Activated T-cell treated with anti-CD3 and anti-CD28 coated beads, Interleukin-2, amount 50 U/mL, for 72 hours (primary cell): Measurements from ENCODE around the gene FTSJ1. TPM values are rescaled to one million over a fixed set of nuclear protein-coding genes. Genes with fewer than 3 reads are reported as not detected.

Experiments used
- ATAC-seq, 2 donors: fragments of 150-1000 bp; cut with Tn5 transposase; replicated peaks in 1 of 2; 2 replicates each; pipeline ENCODE4 v1.10.0; 2021; ENCODE audit warnings: moderate library complexity in 2 of 2, mild to moderate bottlenecking in 1 of 2
- DNase-seq, 2 donors: peaks; one replicate each; pipeline ENCODE4 v3.0.0; 2021 to 2022; ENCODE audit warnings: mixed read lengths in 1 of 2
- H3K27ac Mint-ChIP-seq: one replicate; pipeline ENCODE4 v1.8.0; 2022; ENCODE audit warnings: mild to moderate bottlenecking, moderate library complexity, mixed read lengths
- H3K27me3 Mint-ChIP-seq: one replicate; pipeline ENCODE4 v1.8.0; 2022; ENCODE audit warnings: low read depth, mixed read lengths
- H3K36me3 Mint-ChIP-seq, 2 donors: one replicate each; pipeline ENCODE4 v1.8.0; 2022; ENCODE audit warnings: mixed read lengths in 2 of 2, mild to moderate bottlenecking in 1 of 2; ENCODE audit not compliant: insufficient read depth in 2 of 2
- H3K4me1 Mint-ChIP-seq: one replicate; pipeline ENCODE4 v1.8.0; 2022; ENCODE audit warnings: low read depth, mixed read lengths
- H3K4me3 Mint-ChIP-seq, 2 donors: one replicate each; pipeline ENCODE4 v1.8.0; 2022; ENCODE audit warnings: mild to moderate bottlenecking in 2 of 2, mixed read lengths in 2 of 2, moderate library complexity in 2 of 2
- H3K9me3 Mint-ChIP-seq, 2 donors: one replicate each; pipeline ENCODE4 v1.8.0; 2022; ENCODE audit warnings: mixed read lengths in 2 of 2
- total RNA-seq, 2 donors: library from RNA; stranded (reverse); gene quantifications; one replicate each; pipeline ENCODE4 v1.2.3, GENCODE V29; 2022

FTSJ1 gene
- total RNA-seq, 2 donors from 2014 or later: 64.3 to 68.7 TPM

GRCh38 chrX:48474127-48474526 lies 1.9 kb upstream of the FTSJ1 start:
- H3K36me3 Mint-ChIP-seq: peaks cover 3 to 8% of the 10 kb centered on the region in 2 donors
- peaks cover 37% of the 10 kb centered on the region for H3K4me1 Mint-ChIP-seq
- no peak overlapping the region for H3K27ac Mint-ChIP-seq
- peak overlapping the region in 1 of 2 donors; percentile 29 for H3K4me3 Mint-ChIP-seq
- peaks cover 4% of the 10 kb centered on the region for H3K27me3 Mint-ChIP-seq
- DNase-seq (peak; percentile 9 to 21), ATAC-seq (no peak)
- no peaks in the 10 kb centered on the region for H3K9me3 Mint-ChIP-seq

DNA sequence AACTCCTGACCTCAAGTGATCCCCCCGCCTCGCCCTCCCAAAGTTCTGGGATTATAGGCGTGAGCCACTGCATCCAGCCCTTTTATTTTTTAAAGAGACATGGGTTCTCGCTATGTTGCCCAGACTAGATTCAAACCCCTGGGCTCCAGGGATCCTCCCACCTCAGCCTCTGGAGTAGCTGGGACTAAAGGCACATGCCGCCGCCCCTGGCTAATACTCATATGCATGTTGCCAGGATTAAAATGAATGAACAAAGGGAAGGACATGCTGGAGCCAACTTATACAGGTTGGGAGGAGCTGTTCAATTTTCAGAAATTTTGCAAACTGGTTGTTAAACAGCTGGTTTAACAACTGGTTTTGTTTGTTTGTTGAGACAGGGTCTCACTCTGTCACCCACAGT lies 1.4 kb upstream of the FTSJ1 start:
- no peak overlapping the region for H3K27ac Mint-ChIP-seq
- peaks cover 33% of the 10 kb centered on the region for H3K4me1 Mint-ChIP-seq
- H3K36me3 Mint-ChIP-seq: peaks cover 1 to 10% of the 10 kb centered on the region in 2 donors
- no peak for ATAC-seq
- H3K4me3 Mint-ChIP-seq: peak overlapping the region; percentile 94 to 97
- H3K9me3 Mint-ChIP-seq: no peaks in the 10 kb centered on the region
- no peak for DNase-seq
- H3K27me3 Mint-ChIP-seq: peaks cover 4% of the 10 kb centered on the region

DNA sequence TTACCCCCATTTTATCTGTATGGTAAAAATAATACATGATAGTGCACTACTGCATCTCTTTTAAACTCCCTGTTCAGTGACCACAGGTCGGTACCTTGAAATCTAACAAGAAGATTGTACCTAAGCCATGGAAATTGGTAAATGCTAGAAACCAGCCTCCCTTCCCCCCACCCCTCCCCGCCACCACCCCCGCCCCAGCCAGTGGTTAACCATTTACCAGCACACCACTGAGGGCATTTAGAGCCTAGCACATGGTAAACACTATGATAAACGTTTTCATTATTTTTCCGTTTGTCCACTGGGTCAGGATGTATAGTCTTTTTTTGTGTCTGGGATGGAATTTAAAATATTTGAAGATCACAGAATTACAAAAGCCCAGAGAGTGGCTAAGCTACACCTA lies 703 bp upstream of the FTSJ1 start:
- DNase-seq (no peak), ATAC-seq (no peak)
- peaks cover 4% of the 10 kb centered on the region for H3K27me3 Mint-ChIP-seq
- H3K36me3 Mint-ChIP-seq: peaks cover 1 to 10% of the 10 kb centered on the region in 2 donors
- peaks cover 29% of the 10 kb centered on the region for H3K4me1 Mint-ChIP-seq
- peak overlapping the region; percentile 97 for H3K27ac Mint-ChIP-seq
- peak overlapping the region; percentile 94 to 97 for H3K4me3 Mint-ChIP-seq
- H3K9me3 Mint-ChIP-seq: no peaks in the 10 kb centered on the region

DNA sequence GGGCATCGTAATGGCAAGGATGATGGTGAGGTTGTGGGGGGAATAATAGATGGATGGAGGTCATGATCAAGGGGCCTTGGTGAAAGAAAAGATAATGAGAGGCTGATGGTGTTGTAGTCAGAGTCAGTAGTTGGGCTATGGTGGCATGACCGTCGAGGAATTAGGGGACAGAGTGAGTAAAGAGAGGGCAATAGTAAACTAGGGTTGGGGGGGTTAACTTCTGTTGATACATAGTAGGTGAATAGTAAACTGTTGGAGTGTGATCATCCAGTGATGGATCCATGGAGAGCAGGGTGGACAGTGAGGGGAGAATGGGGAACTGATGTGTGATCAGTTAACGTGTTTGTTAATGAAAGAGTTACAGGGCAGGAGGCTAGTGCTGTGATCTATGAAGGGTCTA lies 920 bp downstream of the FTSJ1 start:
- Mint-ChIP-seq H3K27me3 (no peaks in the 10 kb centered on the region), H3K9me3 (no peaks in the 10 kb centered on the region)
- no peak for DNase-seq

GRCh38 chrX:48477960-48478755 lies 2.2 kb downstream of the FTSJ1 start:
- Mint-ChIP-seq H3K4me1 (peaks cover 29% of the 10 kb centered on the region), H3K9me3 (no peaks in the 10 kb centered on the region), H3K4me3 (peak overlapping the region; percentile 94 to 97), H3K27ac (peak overlapping the region; percentile 97), H3K27me3 (no peaks in the 10 kb centered on the region), H3K36me3 (peaks cover 1 to 14% of the 10 kb centered on the region in 2 donors)
- DNase-seq: no peak
- no peak for ATAC-seq

More for the DNA sequence above, 920 bp downstream of the FTSJ1 start:
- peaks cover 29% of the 10 kb centered on the region for H3K4me1 Mint-ChIP-seq
- H3K4me3 Mint-ChIP-seq: peak overlapping the region; percentile 94 to 97
- no peak for ATAC-seq
- peak overlapping the region; percentile 97 for H3K27ac Mint-ChIP-seq
- peaks cover 1 to 14% of the 10 kb centered on the region in 2 donors for H3K36me3 Mint-ChIP-seq

DNA sequence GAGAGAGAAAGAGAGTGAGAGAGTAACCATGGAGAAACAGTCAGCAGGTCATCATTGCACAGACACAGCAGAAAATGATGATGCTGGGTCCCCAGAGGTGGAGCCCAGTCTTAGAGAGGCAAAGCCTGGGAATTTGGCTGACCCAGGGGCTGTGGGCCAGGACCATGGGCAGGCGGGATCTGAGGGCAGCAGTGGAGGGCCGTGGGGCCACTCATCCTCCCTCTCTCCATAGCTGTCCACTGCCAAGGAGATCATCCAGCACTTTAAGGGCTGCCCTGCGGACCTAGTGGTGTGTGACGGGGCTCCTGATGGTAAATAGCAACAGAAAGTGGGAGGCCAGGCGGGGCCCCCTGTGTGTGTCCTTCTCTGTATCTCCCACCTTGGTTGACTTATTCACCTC lies 2.8 kb downstream of the FTSJ1 start:
- peaks cover 29% of the 10 kb centered on the region for H3K4me1 Mint-ChIP-seq
- no peaks in the 10 kb centered on the region for H3K9me3 Mint-ChIP-seq
- peaks cover 1 to 14% of the 10 kb centered on the region in 2 donors for H3K36me3 Mint-ChIP-seq
- no peak overlapping the region for H3K4me3 Mint-ChIP-seq
- DNase-seq: no peak
- peak overlapping the region; percentile 27 for H3K27ac Mint-ChIP-seq
- no peak for ATAC-seq
- H3K27me3 Mint-ChIP-seq: no peaks in the 10 kb centered on the region

- ATAC-seq: no peak
- no peaks in the 10 kb centered on the region for H3K9me3 Mint-ChIP-seq
- peaks cover 25% of the 10 kb centered on the region for H3K4me1 Mint-ChIP-seq
- peaks cover 1 to 14% of the 10 kb centered on the region in 2 donors for H3K36me3 Mint-ChIP-seq
- H3K27ac Mint-ChIP-seq: peak overlapping the region; percentile 27
- no peak for DNase-seq
- no peak overlapping the region for H3K4me3 Mint-ChIP-seq
- H3K27me3 Mint-ChIP-seq: no peaks in the 10 kb centered on the region
These were observed 4.1 kb downstream of the FTSJ1 start for GRCh38 chrX:48480142-48480541.

DNA sequence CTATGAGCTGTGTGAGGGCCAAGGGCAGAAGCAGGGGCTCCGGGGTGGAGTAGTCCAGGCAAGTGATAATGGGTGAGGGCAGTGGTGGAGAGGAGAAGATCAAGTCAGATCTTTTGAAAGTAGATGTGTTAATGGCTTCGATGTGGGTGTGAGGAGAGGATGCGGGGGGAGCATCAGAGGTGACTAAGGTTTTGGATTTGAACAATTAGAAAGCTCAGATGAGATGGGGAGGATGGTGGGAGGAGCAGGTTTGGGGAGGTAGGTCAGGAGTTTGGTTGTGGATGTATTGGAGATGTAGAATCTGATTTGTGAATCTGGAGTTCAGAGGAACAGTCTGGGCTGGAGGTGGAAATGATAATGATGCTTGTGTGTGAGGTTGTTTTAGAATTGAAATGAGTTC lies 4.6 kb downstream of the FTSJ1 start:
- ATAC-seq (no peak), DNase-seq (no peak)
- peaks cover 1 to 14% of the 10 kb centered on the region in 2 donors for H3K36me3 Mint-ChIP-seq

GRCh38 chrX:48482526-48482925 lies 6.5 kb downstream of the FTSJ1 start:
- Mint-ChIP-seq H3K27ac (no peak overlapping the region), H3K36me3 (peaks cover 0 to 9% of the 10 kb centered on the region in 2 donors), H3K4me3 (no peak overlapping the region), H3K4me1 (peaks cover 12% of the 10 kb centered on the region), H3K9me3 (no peaks in the 10 kb centered on the region), H3K27me3 (no peaks in the 10 kb centered on the region)
- ATAC-seq: no peak
- no peak for DNase-seq

More for the DNA sequence above, 4.6 kb downstream of the FTSJ1 start:
- H3K27ac Mint-ChIP-seq: peak overlapping the region; percentile 39
- H3K9me3 Mint-ChIP-seq: no peaks in the 10 kb centered on the region
- H3K4me3 Mint-ChIP-seq: no peak overlapping the region
- H3K27me3 Mint-ChIP-seq: no peaks in the 10 kb centered on the region
- peaks cover 24% of the 10 kb centered on the region for H3K4me1 Mint-ChIP-seq

DNA sequence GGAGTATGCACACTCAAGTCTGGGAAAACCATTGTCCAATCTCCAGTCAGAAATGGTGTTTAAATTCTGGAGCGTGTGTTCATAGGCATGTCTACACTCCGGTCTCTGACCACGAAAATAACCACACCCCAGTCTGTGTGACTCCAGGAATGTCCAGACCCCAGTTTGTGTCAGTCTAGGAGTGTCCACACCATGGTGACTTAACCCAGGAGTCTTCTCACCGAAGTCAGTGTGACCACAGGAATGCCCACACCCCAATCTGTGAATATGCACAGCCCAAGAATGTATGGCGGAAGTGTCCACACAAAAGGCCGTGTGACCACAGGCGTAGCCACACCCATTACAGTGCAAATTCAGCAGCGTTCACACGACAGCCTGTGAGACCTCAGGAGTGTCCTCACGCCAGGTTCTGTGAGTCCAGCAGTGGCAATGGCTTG lies 11.4 kb downstream of the FTSJ1 start:
- ATAC-seq (no peak), DNase-seq (no peak)
- no peaks in the 10 kb centered on the region for H3K36me3 Mint-ChIP-seq
- no peaks in the 10 kb centered on the region for H3K4me1 Mint-ChIP-seq
- H3K9me3 Mint-ChIP-seq: no peaks in the 10 kb centered on the region
- H3K27me3 Mint-ChIP-seq: peaks cover 6% of the 10 kb centered on the region
- no peak overlapping the region for H3K4me3 Mint-ChIP-seq
- H3K27ac Mint-ChIP-seq: no peak overlapping the region

DNA sequence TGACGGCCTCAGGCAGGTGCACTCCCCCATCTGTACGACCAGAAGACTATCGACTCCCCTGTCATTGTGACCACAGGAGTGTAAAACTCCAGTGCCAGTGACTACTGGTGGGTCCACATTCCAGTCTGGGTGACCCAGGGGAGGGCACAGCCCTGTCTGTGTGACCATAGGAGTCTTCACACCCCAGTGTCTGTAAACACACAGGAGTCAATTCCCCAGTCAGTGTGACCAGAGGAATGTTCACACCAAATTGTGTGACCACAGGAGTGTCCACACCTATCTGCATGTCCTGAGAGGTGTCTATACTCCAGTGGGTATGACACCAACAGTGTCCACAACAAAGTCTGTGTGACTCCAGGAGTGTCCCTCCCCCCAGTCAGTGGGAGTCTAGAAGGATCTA lies 12.0 kb downstream of the FTSJ1 start:
- no peak overlapping the region for H3K27ac Mint-ChIP-seq
- DNase-seq: no peak
- H3K27me3 Mint-ChIP-seq: peaks cover 6% of the 10 kb centered on the region
- H3K36me3 Mint-ChIP-seq: no peaks in the 10 kb centered on the region
- H3K9me3 Mint-ChIP-seq: no peaks in the 10 kb centered on the region
- no peaks in the 10 kb centered on the region for H3K4me1 Mint-ChIP-seq
- ATAC-seq: no peak
- no peak overlapping the region for H3K4me3 Mint-ChIP-seq

GRCh38 chrX:48489296-48489695 lies 13.3 kb downstream of the FTSJ1 start:
- peaks cover 6% of the 10 kb centered on the region for H3K27me3 Mint-ChIP-seq
- H3K4me3 Mint-ChIP-seq: no peak overlapping the region
- H3K36me3 Mint-ChIP-seq: no peaks in the 10 kb centered on the region
- DNase-seq (no peak), ATAC-seq (no peak)
- H3K9me3 Mint-ChIP-seq: no peaks in the 10 kb centered on the region
- no peak overlapping the region for H3K27ac Mint-ChIP-seq
- no peaks in the 10 kb centered on the region for H3K4me1 Mint-ChIP-seq

DNA sequence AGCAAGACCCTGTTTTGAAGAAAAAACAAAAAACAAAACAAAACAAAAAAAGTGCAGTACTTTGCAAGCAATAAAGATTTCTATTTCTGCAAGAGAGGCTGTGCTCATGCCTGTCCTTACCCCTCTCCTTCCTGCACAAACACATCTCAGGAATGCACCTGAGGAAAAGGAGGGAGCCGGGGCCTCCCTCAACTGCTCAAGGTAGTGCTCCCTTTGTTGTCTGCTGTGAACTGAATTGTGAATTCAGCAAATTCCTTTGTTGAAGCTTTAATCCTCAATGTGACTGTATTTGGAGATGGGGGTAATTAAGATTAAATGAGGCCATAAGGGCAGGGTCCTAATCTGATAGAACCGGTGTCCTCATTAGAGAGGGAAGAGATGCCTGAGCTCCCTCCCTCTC lies 13.9 kb downstream of the FTSJ1 start:
- Mint-ChIP-seq H3K27me3 (peaks cover 6% of the 10 kb centered on the region), H3K36me3 (no peaks in the 10 kb centered on the region), H3K27ac (no peak overlapping the region), H3K9me3 (no peaks in the 10 kb centered on the region), H3K4me3 (no peak overlapping the region), H3K4me1 (no peaks in the 10 kb centered on the region)
- DNase-seq: no peak
- ATAC-seq: no peak

DNA sequence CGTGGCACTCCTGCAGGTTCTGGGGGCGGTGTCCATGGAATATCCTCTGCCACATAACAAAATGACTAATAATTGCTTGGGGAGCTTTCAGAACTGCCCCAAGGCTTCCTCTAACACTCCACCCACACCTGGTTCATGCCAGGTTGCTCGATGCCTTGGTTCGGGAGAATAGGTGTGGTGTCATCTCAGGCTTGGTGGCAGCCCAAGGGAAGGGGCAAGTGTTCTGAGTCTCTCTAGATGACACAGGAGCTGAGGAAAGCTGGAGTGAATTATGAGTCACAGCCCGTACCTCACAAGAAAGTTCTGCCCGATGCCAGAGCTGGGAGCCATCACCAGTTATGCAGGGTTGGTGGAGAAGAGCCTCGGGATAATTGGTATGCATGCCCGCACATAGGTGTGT lies 14.7 kb downstream of the FTSJ1 start:
- Mint-ChIP-seq H3K4me1 (no peaks in the 10 kb centered on the region), H3K4me3 (no peak overlapping the region), H3K27me3 (peaks cover 10% of the 10 kb centered on the region), H3K27ac (no peak overlapping the region), H3K9me3 (no peaks in the 10 kb centered on the region), H3K36me3 (no peaks in the 10 kb centered on the region)
- DNase-seq (no peak), ATAC-seq (no peak)
